Measurements from ENCODE around the gene DYRK1A. TPM values are rescaled to one million over a fixed set of nuclear protein-coding genes. Genes with fewer than 3 reads are reported as not detected.

The DYRK1A gene
- total RNA-seq, 1 donor from 2014 or later, result 23.6 TPM

- no peak for DNase-seq (ENCODE audit: low read depth)
- no peak overlapping the region for H3K4me3 ChIP-seq (ENCODE audit: low read depth, low read length)
- TF ChIP-seq CTCF (conservative IDR thresholded peaks at IDR 0.05; ENCODE audit: low read depth, low read length), result no peak
Observed at GRCh38 chr21:37393786-37394185, 27.2 kb downstream of the DYRK1A start.

GRCh38 chr21:37395961-37396360 lies 29.4 kb downstream of the DYRK1A start:
- no peak for DNase-seq (ENCODE audit: low read depth)
- TF ChIP-seq CTCF (conservative IDR thresholded peaks at IDR 0.05; ENCODE audit: low read depth, low read length), result no peak
- no peak overlapping the region for H3K4me3 ChIP-seq (ENCODE audit: low read depth, low read length)

- DNase-seq (ENCODE audit: low read depth), result no peak
- H3K4me3 ChIP-seq (ENCODE audit: low read depth, low read length), result no peak overlapping the region
- no peak for TF ChIP-seq CTCF (conservative IDR thresholded peaks at IDR 0.05; ENCODE audit: low read depth, low read length)
Observed at GRCh38 chr21:37396855-37397254, 30.3 kb downstream of the DYRK1A start.

- TF ChIP-seq CTCF (conservative IDR thresholded peaks at IDR 0.05; ENCODE audit: low read depth, low read length), result no peak
- H3K4me3 ChIP-seq (ENCODE audit: low read depth, low read length), result no peak overlapping the region
- DNase-seq (ENCODE audit: low read depth), result no peak
Observed at GRCh38 chr21:37398697-37399096, 32.1 kb downstream of the DYRK1A start.

- no peak overlapping the region for H3K4me3 ChIP-seq (ENCODE audit: low read depth, low read length)
- no peak for DNase-seq (ENCODE audit: low read depth)
- TF ChIP-seq CTCF (conservative IDR thresholded peaks at IDR 0.05; ENCODE audit: low read depth, low read length), result no peak
Observed at GRCh38 chr21:37402251-37402867, 35.8 kb downstream of the DYRK1A start.

- H3K4me3 ChIP-seq (ENCODE audit: low read depth, low read length), result no peak overlapping the region
- TF ChIP-seq CTCF (conservative IDR thresholded peaks at IDR 0.05; ENCODE audit: low read depth, low read length), result no peak
- DNase-seq (ENCODE audit: low read depth), result no peak
Observed at GRCh38 chr21:37405629-37406028, 39.1 kb downstream of the DYRK1A start.

- no peak for TF ChIP-seq CTCF (conservative IDR thresholded peaks at IDR 0.05; ENCODE audit: low read depth, low read length)
- DNase-seq (ENCODE audit: low read depth), result no peak
- H3K4me3 ChIP-seq (ENCODE audit: low read depth, low read length), result no peak overlapping the region
Observed at GRCh38 chr21:37407719-37408420, 41.3 kb downstream of the DYRK1A start.

Data from epithelial cell of proximal tubule (primary cell).